Motor neuron (in vitro differentiated cells): Measurements from ENCODE around the gene MBD3L2. TPM values are rescaled to one million over a fixed set of nuclear protein-coding genes. Genes with fewer than 3 reads are reported as not detected.
"Not testable (repeated sequence)": the region's sequence is repeated elsewhere in the genome, so short reads cannot be mapped to it uniquely, and the experiment has no call there.

Source experiments
- ATAC-seq, 8 experiments: fragments of 200-7000 bp; cut with Tn5 transposase; replicated peaks in 6 of 8; 2 replicates each; pipeline ENCODE4 v1.8.0; 2021; ENCODE audit warnings: mild to moderate bottlenecking in 8 of 8, moderate library complexity in 8 of 8
- H3K27ac ChIP-seq, 2 donors: fragments of 250-450 bp; sonication (Bioruptor Pico); 2 replicates each; pipeline ENCODE4 v1.9.0; 2021; ENCODE audit warnings: antibody characterized with exemption in 2 of 2, mild to moderate bottlenecking in 2 of 2, moderate library complexity in 1 of 2
- H3K4me1 ChIP-seq, 2 donors: fragments of 250-450 bp; sonication (Bioruptor Pico); replicated peaks in 1 of 2; 2 replicates each; pipeline ENCODE4 v1.6.1; 2021; ENCODE audit warnings: antibody characterized with exemption in 2 of 2, mild to moderate bottlenecking in 2 of 2, moderate library complexity in 1 of 2
- H3K4me3 ChIP-seq, 5 donors: fragments of 250-450 bp; sonication (Bioruptor Pico); 2 replicates each; pipeline ENCODE4 v1.9.0; 2021; ENCODE audit warnings: antibody characterized with exemption in 5 of 5, mild to moderate bottlenecking in 5 of 5, moderate library complexity in 4 of 5
- WGBS, 10 experiments: fragments of 450-650 bp; shearing (Covaris generic); methylation state at CpG; one replicate each; pipeline ENCODE4 v1.0.0; 2022; 5-methylcytosine and 5-hydroxymethylcytosine counted together
- in situ Hi-C, 9 experiments: fragments of 400-800 bp; cut with MboI; loops; one replicate each; pipeline ENCODE4 v1.15.0; 2021; ENCODE audit warnings: low sequenced_read_pairs in 9 of 9, low pct_unique_long_range_greater_than_20kb in 2 of 9; ENCODE audit not compliant: unreplicated experiment in 9 of 9
- total RNA-seq, 8 experiments: library from RNA; unstranded; fragments of 300-600 nt; gene quantifications; 2 replicates each; pipeline versions ENCODE4 v1.2.3 to v1.2.4, GENCODE V29; 2022

Gene MBD3L2
- total RNA-seq, 8 experiments from 2014 or later: 0.27 to 0.62 TPM; not detected in 6

GRCh38 chr19:7040079-7040478, 9.0 kb upstream of the MBD3L2 start, which contains the start of gene MBD3L4:
MBD3L4 (minus strand) TSS chr19:7040179; CDS start chr19:7040144, 35 bp downstream.
- H3K4me1 ChIP-seq: not testable (repeated sequence)

GRCh38 chr19:7041563-7041962, 7.6 kb upstream of the MBD3L2 start:
- ATAC-seq, H3K27ac ChIP-seq, in situ Hi-C loops, H3K4me1 ChIP-seq, H3K4me3 ChIP-seq: not testable (repeated sequence)
- WGBS, 10 experiments: no CpG with 5 or more reads among the region's 2 CpGs

More at GRCh38 chr19:7040079-7040478, 9.0 kb upstream of the MBD3L2 start, which contains the start of gene MBD3L4:
- H3K4me3 ChIP-seq, H3K27ac ChIP-seq, ATAC-seq, in situ Hi-C loops: not testable (repeated sequence)
- no CpG with 5 or more reads among the region's 9 CpGs for WGBS, 10 experiments

- ATAC-seq: not testable (repeated sequence)
Measured at GRCh38 chr19:7051421-7051820, 2.3 kb downstream of the MBD3L2 start.

GRCh38 chr19:7052896-7053295, 3.8 kb downstream of the MBD3L2 start:
- WGBS, 10 experiments: 71 to 90% (median 75%) methylated on average over 2 to 6 of the region's 7 CpGs; no CpG with 5 or more reads in 5 of the 10 experiments
- ATAC-seq, in situ Hi-C loops, H3K27ac ChIP-seq, H3K4me3 ChIP-seq, H3K4me1 ChIP-seq: not testable (repeated sequence)

More at GRCh38 chr19:7051421-7051820, 2.3 kb downstream of the MBD3L2 start:
- H3K4me1 ChIP-seq, H3K4me3 ChIP-seq, in situ Hi-C loops, H3K27ac ChIP-seq: not testable (repeated sequence)
- 89% methylated on average over 1 of the region's 5 CpGs; no CpG with 5 or more reads in 9 of the 10 experiments for WGBS, 10 experiments

GRCh38 chr19:7054635-7055368, 5.7 kb downstream of the MBD3L2 start:
- in situ Hi-C loops, H3K27ac ChIP-seq, ATAC-seq, H3K4me1 ChIP-seq, H3K4me3 ChIP-seq: not testable (repeated sequence)
- 60 to 100% (median 86%) methylated on average over 1 to 11 of the region's 14 CpGs; no CpG with 5 or more reads in 3 of the 10 experiments for WGBS, 10 experiments

- ATAC-seq: not testable (repeated sequence)
Measured at GRCh38 chr19:7055679-7056078, 6.6 kb downstream of the MBD3L2 start.

GRCh38 chr19:7056371-7056770, 7.2 kb downstream of the MBD3L2 start:
- in situ Hi-C loops: not testable (repeated sequence)
- no CpG with 5 or more reads among the region's 16 CpGs for WGBS, 10 experiments

More at GRCh38 chr19:7055679-7056078, 6.6 kb downstream of the MBD3L2 start:
- WGBS, 10 experiments: 72 to 75% (median 74%) methylated on average over 7 to 11 of the region's 14 CpGs; no CpG with 5 or more reads in 7 of the 10 experiments
- in situ Hi-C loops, H3K4me3 ChIP-seq, H3K4me1 ChIP-seq, H3K27ac ChIP-seq: not testable (repeated sequence)

GRCh38 chr19:7058576-7058975, 9.5 kb downstream of the MBD3L2 start, which contains the start of gene MBD3L3:
MBD3L3 (minus strand) TSS chr19:7058676; CDS start chr19:7058605, 71 bp downstream.
- H3K27ac ChIP-seq, H3K4me3 ChIP-seq, H3K4me1 ChIP-seq, ATAC-seq, in situ Hi-C loops: not testable (repeated sequence)
- WGBS, 10 experiments: no CpG with 5 or more reads among the region's 8 CpGs

More at GRCh38 chr19:7056371-7056770, 7.2 kb downstream of the MBD3L2 start:
- ATAC-seq, H3K4me3 ChIP-seq, H3K4me1 ChIP-seq, H3K27ac ChIP-seq: not testable (repeated sequence)

- H3K4me1 ChIP-seq, H3K27ac ChIP-seq, in situ Hi-C loops, H3K4me3 ChIP-seq, ATAC-seq: not testable (repeated sequence)
- WGBS, 10 experiments: no CpG with 5 or more reads among the region's 2 CpGs
Measured at GRCh38 chr19:7059977-7060376, 10.9 kb downstream of the MBD3L2 start.

GRCh38 chr19:7063339-7063738, 14.2 kb downstream of the MBD3L2 start:
- Histone ChIP-seq H3K27ac (no peak overlapping the region), H3K4me1 (no peaks in the 10 kb centered on the region), H3K4me3 (no peak overlapping the region)
- in situ Hi-C loops: no loop called here
- WGBS, 10 experiments: 17 to 100% (median 58%) methylated on average over 1 to 4 of the region's 4 CpGs; no CpG with 5 or more reads in 3 of the 10 experiments
- ATAC-seq: no peak

- in situ Hi-C loops: no loop called here
- H3K27ac ChIP-seq: no peak overlapping the region
- 40 to 86% (median 68%) methylated on average over 1 to 8 of the region's 9 CpGs; no CpG with 5 or more reads in 3 of the 10 experiments for WGBS, 10 experiments
- H3K4me3 ChIP-seq: no peak overlapping the region
- no peak for ATAC-seq
- H3K4me1 ChIP-seq: no peaks in the 10 kb centered on the region
Measured at GRCh38 chr19:7063764-7064418, 14.8 kb downstream of the MBD3L2 start.

GRCh38 chr19:7067122-7067521, 18.0 kb downstream of the MBD3L2 start:
- 40 to 85% (median 43%) methylated on average over 3 to 11 of the region's 13 CpGs; no CpG with 5 or more reads in 6 of the 10 experiments for WGBS, 10 experiments
- H3K27ac ChIP-seq, ATAC-seq, H3K4me1 ChIP-seq, H3K4me3 ChIP-seq, in situ Hi-C loops: not testable (repeated sequence)

- peaks cover 0 to 7% of the 10 kb centered on the region in 2 donors for H3K4me1 ChIP-seq
- in situ Hi-C loops: no loop called here
- whole genome bisulfite sequencing, 10 experiments: 44 to 83% (median 74%) methylated on average over 1 to 2 of the region's 2 CpGs
Measured at GRCh38 chr19:7067716-7068115, 18.6 kb downstream of the MBD3L2 start.

More at GRCh38 chr19:7067716-7068115, 18.6 kb downstream of the MBD3L2 start:
- H3K27ac ChIP-seq: no peak overlapping the region
- ATAC-seq: no peak
- no peak overlapping the region for H3K4me3 ChIP-seq
